ENCODE measurements around the gene C1orf141.

C1orf141 gene

DNA sequence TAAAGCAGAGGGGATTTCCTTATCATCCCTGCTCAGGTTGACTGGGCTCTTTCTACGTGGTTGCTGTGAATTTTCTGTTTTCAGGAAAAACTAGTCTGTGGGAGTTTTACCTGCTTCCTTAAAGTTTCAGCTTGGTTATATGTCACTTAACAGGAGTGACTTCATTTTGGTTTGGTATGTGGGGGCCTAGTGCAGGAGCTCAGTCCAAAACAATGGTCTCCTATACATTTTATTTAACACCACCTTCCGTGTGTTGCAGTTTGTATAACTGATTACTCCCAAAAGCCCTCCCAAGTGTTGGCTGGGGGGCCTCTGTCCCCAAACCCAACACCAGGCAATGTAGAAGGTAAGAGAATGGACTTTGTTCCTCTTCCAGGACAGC is 36.8 kb upstream of the C1orf141 start:
- TF ChIP-seq CTCF (IDR thresholded peaks at IDR 0.05): no peak
- H3K4me1 ChIP-seq: no peaks in the 10 kb centered on the region
- DNase-seq: no peak
- H3K36me3 ChIP-seq: no peaks in the 10 kb centered on the region
- intact Hi-C loops (cut with DNase I; ENCODE audit: low total_unique reads): no loop called here
- no peaks in the 10 kb centered on the region for H3K9me3 ChIP-seq
- no peak overlapping the region for H3K27ac ChIP-seq
- H3K27me3 ChIP-seq: no peaks in the 10 kb centered on the region
- H3K4me3 ChIP-seq: no peak overlapping the region

- H3K4me3 ChIP-seq: no peak overlapping the region
- intact Hi-C loops (cut with DNase I; ENCODE audit: low total_unique reads): no loop called here
- H3K9me3 ChIP-seq: no peaks in the 10 kb centered on the region
- TF ChIP-seq CTCF (IDR thresholded peaks at IDR 0.05): no peak
- no peaks in the 10 kb centered on the region for H3K27me3 ChIP-seq
- H3K4me1 ChIP-seq: no peaks in the 10 kb centered on the region
- no peak for DNase-seq
- H3K36me3 ChIP-seq: no peaks in the 10 kb centered on the region
- H3K27ac ChIP-seq: no peak overlapping the region
These were observed 36.2 kb upstream of the C1orf141 start for GRCh38 chr1:67170751-67171573.

GRCh38 chr1:67169932-67170331 is 35.2 kb upstream of the C1orf141 start:
- TF ChIP-seq CTCF (IDR thresholded peaks at IDR 0.05): no peak
- Histone ChIP-seq H3K36me3 (no peaks in the 10 kb centered on the region), H3K9me3 (no peaks in the 10 kb centered on the region), H3K4me1 (no peaks in the 10 kb centered on the region), H3K4me3 (no peak overlapping the region), H3K27ac (no peak overlapping the region), H3K27me3 (no peaks in the 10 kb centered on the region)
- intact Hi-C loops (cut with DNase I; ENCODE audit: low total_unique reads): no loop called here
- no peak for DNase-seq

DNA sequence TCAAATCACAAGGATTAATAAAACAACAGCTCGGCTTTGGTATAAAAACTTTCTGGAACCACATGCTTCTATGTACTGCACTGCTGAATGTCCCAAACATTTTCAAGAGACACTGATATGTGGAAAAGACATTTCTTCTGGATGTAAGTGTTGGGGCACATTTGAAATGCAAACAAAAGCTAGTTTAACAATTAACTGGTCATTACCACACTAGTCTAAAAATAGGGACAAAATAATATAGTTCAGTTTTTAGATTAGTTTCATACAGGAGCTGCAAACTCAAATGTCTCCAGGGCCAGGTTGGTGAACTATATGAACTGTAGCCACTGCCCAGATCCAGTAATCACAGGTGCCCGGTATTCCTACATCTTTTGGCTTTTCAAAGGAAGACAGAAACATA is 34.7 kb upstream of the C1orf141 start:
- H3K9me3 ChIP-seq: no peaks in the 10 kb centered on the region
- no peak overlapping the region for H3K4me3 ChIP-seq
- no peaks in the 10 kb centered on the region for H3K4me1 ChIP-seq
- no peak for DNase-seq
- no peak for TF ChIP-seq CTCF (IDR thresholded peaks at IDR 0.05)
- no peaks in the 10 kb centered on the region for H3K27me3 ChIP-seq
- intact Hi-C loops (cut with DNase I; ENCODE audit: low total_unique reads): no loop called here
- no peaks in the 10 kb centered on the region for H3K36me3 ChIP-seq
- H3K27ac ChIP-seq: no peak overlapping the region

DNA sequence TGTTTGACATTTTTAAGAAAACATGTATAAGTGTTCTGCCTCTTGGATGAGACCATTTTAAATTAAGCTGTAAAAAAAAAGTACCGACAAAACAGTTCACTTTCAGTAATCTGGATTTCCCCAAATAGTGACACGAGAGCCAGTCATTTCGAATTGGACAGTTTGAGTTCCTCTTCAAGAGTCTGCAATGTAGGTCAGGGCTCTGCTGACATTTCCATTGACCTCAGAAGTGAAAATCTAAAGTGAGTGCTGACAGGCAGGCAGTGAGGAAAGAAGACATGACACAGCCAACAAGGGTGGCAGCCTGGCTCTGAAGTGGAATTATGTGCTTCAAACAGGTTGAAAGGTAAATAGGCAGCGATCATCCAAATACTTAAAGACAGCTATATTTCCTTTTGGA is 31.4 kb upstream of the C1orf141 start, which contains the start of gene IL23R:
Gene IL23R (plus strand): TSS at position 259 of the 400 bp plus-strand sequence. CDS start 1,667 bp downstream, outside the sequence.
- no peaks in the 10 kb centered on the region for H3K4me1 ChIP-seq
- H3K27ac ChIP-seq: no peak within 1 kb of the TSS
- no peaks in the 10 kb centered on the region for H3K9me3 ChIP-seq
- intact Hi-C loops (cut with DNase I; ENCODE audit: low total_unique reads): no loop called here
- H3K4me3 ChIP-seq: no peak within 1 kb of the TSS
- no peak for DNase-seq
- TF ChIP-seq CTCF (IDR thresholded peaks at IDR 0.05): no peak
- no peaks in the 10 kb centered on the region for H3K36me3 ChIP-seq
- H3K27me3 ChIP-seq: no peaks in the 10 kb centered on the region

Data from tibial artery (tissue), 4 donors.